Spleen (tissue), 7 donors: Measurements from ENCODE around the gene RASA3.

Experiments
- CTCF ChIP-seq, 11 experiments: fragments of 200-600 bp in 7 of 11; fragments of 450-650 bp in 4 of 11; sonication (generic) in 4 of 11; IDR thresholded peaks in 8 of 11; conservative IDR thresholded peaks in 3 of 11; 1 replicate in 7 of 11; 2 replicates in 4 of 11; pipeline versions ENCODE4 v1.4.0 to v1.8.0; 2016 to 2021; ENCODE audit warnings: antibody characterized with exemption in 11 of 11, inconsistent platforms in 4 of 11, mild to moderate bottlenecking in 1 of 11
- POLR2A ChIP-seq, 3 donors: fragments of 450-650 bp; IDR thresholded peaks; one replicate each; pipeline ENCODE4 v1.5.1; 2017; ENCODE audit warnings: antibody characterized with exemption in 3 of 3, mild to moderate bottlenecking in 1 of 3
- POLR2AphosphoS5 ChIP-seq, 3 donors: sonication (generic); formaldehyde crosslinking; IDR thresholded peaks; one replicate each; pipeline ENCODE4 v1.5.1; 2017; ENCODE audit warnings: antibody characterized with exemption in 3 of 3
- donor health status: DM: no; HTN: no; CAD: no; lungs with moderate emphysema.
- donor health status: DM: no; HTN: no; CAD: no.
- donor health status: DM: no; HTN: no; CAD: no.

- TF ChIP-seq CTCF (IDR thresholded peaks at IDR 0.05 in 8 of 11, conservative IDR thresholded peaks at IDR 0.05 in 3 of 11) (no peak), POLR2AphosphoS5 (IDR thresholded peaks at IDR 0.05) (peak in 1 of 3 donors; percentile 54), POLR2A (IDR thresholded peaks at IDR 0.05) (no peak)
These were observed 158.9 kb downstream of the RASA3 start, which contains the start of gene C13orf46 for GRCh38 chr13:113973218-113974164.
